ENCODE results near the gene NOC4L. TPM values are rescaled to one million over a fixed set of nuclear protein-coding genes. Genes with fewer than 3 reads are reported as not detected.

Gene NOC4L
- total and polyA plus RNA-seq, 5 donors from 2014 or later, result 17.0 to 26.9 (median 19.2) TPM

DNA sequence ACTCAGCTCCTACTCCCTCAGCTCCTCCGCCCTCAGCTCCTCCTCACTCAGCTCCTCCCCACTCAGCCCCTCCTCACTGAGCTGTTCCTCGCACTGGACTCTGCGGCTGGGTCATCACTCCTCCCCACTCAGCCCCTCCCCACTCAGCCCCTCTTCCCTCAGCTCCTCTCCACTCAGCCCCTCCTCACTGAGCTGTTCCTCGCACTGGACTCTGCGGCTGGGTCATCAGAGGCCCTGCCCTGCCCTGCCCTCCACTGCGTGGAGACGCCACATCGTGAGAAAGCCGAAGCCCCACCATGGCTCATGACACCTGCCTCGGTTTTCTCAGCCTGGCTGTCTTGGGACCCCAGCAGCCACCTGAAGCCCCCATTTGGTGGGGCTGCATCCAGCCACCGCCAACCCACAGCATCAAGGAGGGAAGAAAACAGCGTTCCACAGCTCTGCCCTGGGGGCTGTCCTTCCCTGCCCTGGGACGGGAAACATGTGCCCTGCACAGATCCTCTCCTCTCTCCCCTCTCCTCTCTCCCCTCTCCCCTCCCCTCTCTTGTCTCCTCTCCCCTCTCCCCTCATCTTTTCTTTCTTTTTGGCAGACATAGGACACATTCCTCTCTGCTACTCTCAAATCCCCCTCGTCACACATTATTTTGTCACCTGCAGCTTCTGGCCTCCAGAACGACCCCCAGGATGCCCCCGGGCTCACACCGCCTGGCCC lies 17.7 kb downstream of the NOC4L start:
- Histone ChIP-seq H3K27ac (ENCODE audit: insufficient read depth, low read length, poor library complexity, severe bottlenecking) (no peak overlapping the region), H3K9me3 (ENCODE audit: control insufficient read depth in 2 of 2, low read length in 2 of 2) (no peaks in the 10 kb centered on the region), H3K27me3 (ENCODE audit: control insufficient read depth, insufficient read depth, low read length) (no peaks in the 10 kb centered on the region), H3K36me3 (ENCODE audit: control insufficient read depth, insufficient read depth, low read length) (peaks cover 5% of the 10 kb centered on the region), H3K4me1 (ENCODE audit: control insufficient read depth, insufficient read depth, low read length, poor library complexity, severe bottlenecking) (peaks cover 14% of the 10 kb centered on the region), H3K4me3 (ENCODE audit: low read depth, low read length) (no peak overlapping the region)
- H3K27me3 Mint-ChIP-seq, result no peaks in the 10 kb centered on the region
- DNase-seq, result no peak
- H3K27ac Mint-ChIP-seq, result no peak overlapping the region
- no peak for ATAC-seq (ENCODE audit: low read depth in 2 of 2)
- no peaks in the 10 kb centered on the region for H3K36me3 Mint-ChIP-seq
- peak overlapping the region in 1 of 4 donors; percentile 59 for H3K4me3 Mint-ChIP-seq
- H3K4me1 Mint-ChIP-seq, result peaks cover 4 to 12% (median 4%) of the 10 kb centered on the region in 4 donors
- H3K9me3 Mint-ChIP-seq, result no peaks in the 10 kb centered on the region

DNA sequence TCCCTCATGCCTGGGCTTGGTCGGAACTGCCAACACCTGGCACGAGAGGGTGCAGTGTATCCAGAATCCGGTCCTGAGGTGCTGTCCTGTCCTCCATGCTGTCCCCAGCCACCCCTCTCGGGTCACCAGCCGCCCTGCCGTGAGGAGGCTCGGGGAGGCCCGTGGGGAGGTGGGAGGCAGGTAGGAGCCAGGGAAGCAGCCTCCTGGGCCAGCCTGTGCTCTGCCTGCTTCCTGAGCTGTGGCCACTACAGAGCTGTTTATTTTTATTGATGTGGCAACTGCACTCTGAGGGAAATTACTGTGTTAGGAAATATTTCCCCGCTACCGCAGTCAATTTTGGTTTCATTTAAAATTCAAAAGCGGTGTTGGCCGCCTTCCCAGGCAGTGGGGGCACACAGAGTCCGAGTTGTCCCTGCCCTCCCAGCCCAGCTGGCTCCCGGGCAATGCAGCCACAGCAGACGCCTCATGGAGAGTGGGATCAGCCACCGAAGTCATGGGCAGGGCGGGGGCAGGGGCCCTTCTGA lies 18.3 kb downstream of the NOC4L start:
- Mint-ChIP-seq H3K36me3 (no peaks in the 10 kb centered on the region), H3K4me3 (no peak overlapping the region), H3K27me3 (no peaks in the 10 kb centered on the region), H3K27ac (no peak overlapping the region), H3K9me3 (no peaks in the 10 kb centered on the region), H3K4me1 (peaks cover 4 to 12% (median 4%) of the 10 kb centered on the region in 4 donors)
- H3K27ac ChIP-seq (ENCODE audit: insufficient read depth, low read length, poor library complexity, severe bottlenecking), result no peak overlapping the region
- no peak for DNase-seq
- no peaks in the 10 kb centered on the region for H3K27me3 ChIP-seq (ENCODE audit: control insufficient read depth, insufficient read depth, low read length)
- H3K4me1 ChIP-seq (ENCODE audit: control insufficient read depth, insufficient read depth, low read length, poor library complexity, severe bottlenecking), result peaks cover 14% of the 10 kb centered on the region
- H3K4me3 ChIP-seq (ENCODE audit: low read depth, low read length), result no peak overlapping the region
- no peak for ATAC-seq (ENCODE audit: low read depth in 2 of 2)
- no peaks in the 10 kb centered on the region for H3K9me3 ChIP-seq (ENCODE audit: control insufficient read depth in 2 of 2, low read length in 2 of 2)
- peaks cover 5% of the 10 kb centered on the region for H3K36me3 ChIP-seq (ENCODE audit: control insufficient read depth, insufficient read depth, low read length)

DNA sequence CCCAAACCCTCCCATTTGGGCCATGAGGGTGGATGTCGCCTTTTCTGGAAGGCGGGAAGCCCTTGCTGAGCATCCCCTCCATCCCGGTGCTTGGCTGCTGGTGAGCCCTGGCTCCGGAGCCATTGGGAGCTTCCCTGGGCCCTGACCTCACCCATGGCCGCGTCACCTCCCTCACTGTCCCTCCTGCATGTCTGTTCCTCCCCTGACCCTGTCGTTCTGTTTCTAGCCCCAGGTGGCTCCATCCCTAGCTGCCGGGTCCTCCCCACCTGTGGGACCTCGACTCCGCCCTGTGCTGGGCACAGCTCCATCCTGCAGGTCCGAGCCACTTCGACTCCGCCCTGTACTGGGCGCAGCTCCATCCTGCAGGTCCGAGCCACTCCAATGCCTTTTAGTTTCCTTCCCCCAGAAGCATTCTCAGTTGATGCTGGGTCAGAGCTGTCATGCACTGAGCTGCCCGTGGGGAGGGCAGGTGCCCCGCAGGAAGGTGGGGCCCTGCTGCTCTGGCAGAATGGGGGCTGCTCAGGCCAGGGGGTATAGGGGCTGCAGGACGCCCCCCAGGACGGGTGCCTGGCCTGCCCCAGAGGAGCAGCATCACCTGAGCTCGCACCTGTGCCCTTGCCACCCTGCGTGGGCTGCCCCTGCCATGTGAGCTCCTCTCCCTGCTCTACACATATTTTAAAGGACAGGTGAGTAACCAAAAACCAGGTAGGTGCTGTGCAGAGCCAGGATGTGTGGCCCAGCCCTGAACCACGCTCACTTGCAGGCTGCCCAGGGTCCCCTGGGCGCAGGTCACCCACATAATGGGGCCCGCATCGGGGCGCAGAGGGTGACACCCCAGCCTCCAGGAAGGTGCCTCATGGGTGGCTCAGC lies 19.0 kb downstream of the NOC4L start:
- Histone ChIP-seq H3K4me1 (ENCODE audit: control insufficient read depth, insufficient read depth, low read length, poor library complexity, severe bottlenecking) (peaks cover 14% of the 10 kb centered on the region), H3K9me3 (ENCODE audit: control insufficient read depth in 2 of 2, low read length in 2 of 2) (no peaks in the 10 kb centered on the region), H3K27ac (ENCODE audit: insufficient read depth, low read length, poor library complexity, severe bottlenecking) (no peak overlapping the region), H3K27me3 (ENCODE audit: control insufficient read depth, insufficient read depth, low read length) (no peaks in the 10 kb centered on the region), H3K4me3 (ENCODE audit: low read depth, low read length) (no peak overlapping the region), H3K36me3 (ENCODE audit: control insufficient read depth, insufficient read depth, low read length) (no peaks in the 10 kb centered on the region)
- Mint-ChIP-seq H3K27me3 (no peaks in the 10 kb centered on the region), H3K9me3 (no peaks in the 10 kb centered on the region), H3K27ac (no peak overlapping the region), H3K4me1 (peaks cover 4 to 12% (median 4%) of the 10 kb centered on the region in 4 donors), H3K4me3 (peak overlapping the region in 2 of 4 donors; percentile 46 to 53), H3K36me3 (no peaks in the 10 kb centered on the region)
- DNase-seq, result no peak
- no peak for ATAC-seq (ENCODE audit: low read depth in 2 of 2)

DNA sequence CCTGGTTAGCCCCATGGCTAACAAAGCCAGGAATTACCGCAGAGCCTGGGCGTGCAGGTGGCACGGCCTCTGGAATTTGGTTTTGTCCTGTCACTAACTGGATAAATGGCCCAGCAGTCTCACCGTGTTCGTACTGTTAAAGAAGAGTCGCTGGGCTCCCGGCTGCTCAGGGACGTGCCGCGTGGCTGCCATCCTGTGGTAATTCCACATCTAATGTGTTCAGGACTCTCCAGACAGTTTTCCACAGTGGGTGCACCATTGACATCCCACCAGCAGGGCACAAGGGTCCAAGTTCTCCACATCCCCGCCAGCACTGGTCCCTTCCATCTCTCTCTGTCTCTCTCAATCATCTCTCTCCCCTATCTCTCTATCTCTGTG lies 19.6 kb downstream of the NOC4L start:
- Histone ChIP-seq H3K36me3 (ENCODE audit: control insufficient read depth, insufficient read depth, low read length) (no peaks in the 10 kb centered on the region), H3K4me1 (ENCODE audit: control insufficient read depth, insufficient read depth, low read length, poor library complexity, severe bottlenecking) (peaks cover 14% of the 10 kb centered on the region), H3K27me3 (ENCODE audit: control insufficient read depth, insufficient read depth, low read length) (no peaks in the 10 kb centered on the region), H3K4me3 (ENCODE audit: low read depth, low read length) (no peak overlapping the region), H3K9me3 (ENCODE audit: control insufficient read depth in 2 of 2, low read length in 2 of 2) (no peaks in the 10 kb centered on the region), H3K27ac (ENCODE audit: insufficient read depth, low read length, poor library complexity, severe bottlenecking) (no peak overlapping the region)
- Mint-ChIP-seq H3K4me3 (no peak overlapping the region), H3K36me3 (no peaks in the 10 kb centered on the region), H3K4me1 (peaks cover 4 to 12% (median 4%) of the 10 kb centered on the region in 4 donors), H3K27ac (no peak overlapping the region), H3K27me3 (no peaks in the 10 kb centered on the region), H3K9me3 (no peaks in the 10 kb centered on the region)
- DNase-seq (no peak), ATAC-seq (ENCODE audit: low read depth in 2 of 2) (no peak)

DNA sequence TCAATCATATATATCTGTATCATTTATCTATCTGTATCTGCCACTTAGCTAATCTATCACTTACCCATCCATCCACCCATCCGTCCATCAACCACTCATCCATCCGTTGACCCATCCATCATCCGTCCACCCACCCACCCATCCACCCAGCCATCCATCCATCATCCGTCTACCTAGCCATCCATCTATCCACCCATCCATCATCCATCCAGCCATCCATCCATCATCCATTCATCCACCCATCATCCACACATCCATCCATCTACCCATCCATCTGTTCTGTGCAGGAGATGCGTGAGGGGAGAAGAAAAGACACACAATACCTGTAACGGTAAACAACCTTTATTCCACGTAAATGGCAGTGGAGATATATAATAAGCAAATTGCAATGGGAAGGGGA lies 20.2 kb downstream of the NOC4L start:
- Histone ChIP-seq H3K27me3 (ENCODE audit: control insufficient read depth, insufficient read depth, low read length) (no peaks in the 10 kb centered on the region), H3K27ac (ENCODE audit: insufficient read depth, low read length, poor library complexity, severe bottlenecking) (no peak overlapping the region), H3K36me3 (ENCODE audit: control insufficient read depth, insufficient read depth, low read length) (no peaks in the 10 kb centered on the region), H3K4me1 (ENCODE audit: control insufficient read depth, insufficient read depth, low read length, poor library complexity, severe bottlenecking) (peaks cover 14% of the 10 kb centered on the region), H3K4me3 (ENCODE audit: low read depth, low read length) (no peak overlapping the region), H3K9me3 (ENCODE audit: control insufficient read depth in 2 of 2, low read length in 2 of 2) (no peaks in the 10 kb centered on the region)
- Mint-ChIP-seq H3K4me3 (no peak overlapping the region), H3K9me3 (no peaks in the 10 kb centered on the region), H3K27me3 (no peaks in the 10 kb centered on the region), H3K36me3 (no peaks in the 10 kb centered on the region), H3K27ac (peak overlapping the region in 1 of 3 donors; percentile 82), H3K4me1 (peaks cover 4 to 12% (median 4%) of the 10 kb centered on the region in 4 donors)
- DNase-seq (no peak), ATAC-seq (ENCODE audit: low read depth in 2 of 2) (no peak)

DNA sequence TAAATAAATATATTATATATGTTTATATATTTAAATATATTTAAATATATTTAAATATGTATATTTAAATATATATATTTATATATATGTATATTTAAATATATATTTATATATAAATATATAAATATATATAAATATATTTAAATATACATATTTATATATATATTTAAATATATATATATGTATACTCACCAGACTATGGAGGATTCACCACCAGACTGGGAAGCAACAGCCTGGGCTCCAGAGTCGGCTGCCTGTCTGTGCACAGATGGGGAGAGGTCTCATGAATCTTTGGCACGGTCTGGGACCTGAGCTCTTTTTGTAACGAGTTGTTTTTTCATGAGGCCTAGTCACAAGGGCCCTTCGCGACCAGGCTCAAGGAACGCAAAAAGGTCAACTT lies 21.3 kb downstream of the NOC4L start:
- Histone ChIP-seq H3K4me3 (ENCODE audit: low read depth, low read length) (no peak overlapping the region), H3K4me1 (ENCODE audit: control insufficient read depth, insufficient read depth, low read length, poor library complexity, severe bottlenecking) (peaks cover 14% of the 10 kb centered on the region), H3K27me3 (ENCODE audit: control insufficient read depth, insufficient read depth, low read length) (no peaks in the 10 kb centered on the region), H3K27ac (ENCODE audit: insufficient read depth, low read length, poor library complexity, severe bottlenecking) (no peak overlapping the region), H3K9me3 (ENCODE audit: control insufficient read depth in 2 of 2, low read length in 2 of 2) (no peaks in the 10 kb centered on the region), H3K36me3 (ENCODE audit: control insufficient read depth, insufficient read depth, low read length) (no peaks in the 10 kb centered on the region)
- no peak overlapping the region for H3K27ac Mint-ChIP-seq
- peaks cover 4 to 15% (median 4%) of the 10 kb centered on the region in 4 donors for H3K4me1 Mint-ChIP-seq
- H3K4me3 Mint-ChIP-seq, result no peak overlapping the region
- DNase-seq (no peak), ATAC-seq (ENCODE audit: low read depth in 2 of 2) (no peak)
- no peaks in the 10 kb centered on the region for H3K9me3 Mint-ChIP-seq
- no peaks in the 10 kb centered on the region for H3K27me3 Mint-ChIP-seq
- H3K36me3 Mint-ChIP-seq, result no peaks in the 10 kb centered on the region

DNA sequence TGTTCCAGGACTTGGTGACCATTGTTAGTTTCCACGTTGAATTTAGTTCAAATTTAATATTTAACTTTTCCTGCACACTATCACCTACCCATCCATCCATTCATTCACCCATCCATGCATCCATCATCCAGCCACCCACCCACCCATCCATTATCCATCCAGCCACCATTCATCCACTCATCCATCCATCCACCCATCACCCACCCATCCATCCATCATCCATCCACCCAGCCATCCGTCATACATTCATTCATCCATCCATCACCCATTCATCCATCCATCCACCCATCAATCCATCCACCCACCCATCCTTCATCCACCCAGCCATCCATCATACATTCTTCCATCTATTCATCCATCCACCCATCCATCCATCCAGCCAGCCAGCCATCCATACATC lies 21.8 kb downstream of the NOC4L start:
- no peaks in the 10 kb centered on the region for H3K36me3 ChIP-seq (ENCODE audit: control insufficient read depth, insufficient read depth, low read length)
- no peak overlapping the region for H3K27ac ChIP-seq (ENCODE audit: insufficient read depth, low read length, poor library complexity, severe bottlenecking)
- Mint-ChIP-seq H3K27me3 (no peaks in the 10 kb centered on the region), H3K4me1 (peaks cover 4 to 15% (median 4%) of the 10 kb centered on the region in 4 donors), H3K9me3 (no peaks in the 10 kb centered on the region), H3K27ac (no peak overlapping the region), H3K36me3 (no peaks in the 10 kb centered on the region), H3K4me3 (no peak overlapping the region)
- no peak for DNase-seq
- no peaks in the 10 kb centered on the region for H3K27me3 ChIP-seq (ENCODE audit: control insufficient read depth, insufficient read depth, low read length)
- peaks cover 14% of the 10 kb centered on the region for H3K4me1 ChIP-seq (ENCODE audit: control insufficient read depth, insufficient read depth, low read length, poor library complexity, severe bottlenecking)
- ATAC-seq (ENCODE audit: low read depth in 2 of 2), result no peak
- H3K4me3 ChIP-seq (ENCODE audit: low read depth, low read length), result no peak overlapping the region
- no peaks in the 10 kb centered on the region for H3K9me3 ChIP-seq (ENCODE audit: control insufficient read depth in 2 of 2, low read length in 2 of 2)
